Osteoblast (primary cell): ENCODE measurements around the gene CASP10. TPM values are rescaled to one million over a fixed set of nuclear protein-coding genes. Genes with fewer than 3 reads are reported as not detected.
A peak's percentile ranks its signal among the peaks of the same experiment; 100 is the strongest.

Source experiments
- DNase-seq: peaks from one replicate; pipeline ENCODE4 v3.0.0; 2011; ENCODE audit warnings: low spot score, mixed read lengths; ENCODE audit not compliant: insufficient read length; ENCODE audit errors: missing footprints
- H2AFZ ChIP-seq: 2 replicates; pipeline ENCODE4 v1.6.0; 2011; ENCODE audit warnings: mild to moderate bottlenecking, low read length
- H3K27ac ChIP-seq: 2 replicates; pipeline ENCODE4 v1.5.1; 2011; ENCODE audit warnings: mild to moderate bottlenecking, low read depth, low read length, moderate library complexity
- H3K27me3 ChIP-seq: 2 replicates; pipeline ENCODE4 v1.6.0; 2012; ENCODE audit warnings: mild to moderate bottlenecking, control low read depth, inconsistent platforms, low read length, moderate library complexity; ENCODE audit not compliant: insufficient read depth
- H3K36me3 ChIP-seq: 2 replicates; pipeline ENCODE4 v1.5.1; 2011; ENCODE audit warnings: mild to moderate bottlenecking, low read length, control low read depth, moderate library complexity; ENCODE audit not compliant: insufficient read depth
- H3K4me1 ChIP-seq: 2 replicates; pipeline ENCODE4 v1.5.1; 2011; ENCODE audit warnings: mild to moderate bottlenecking, low read length, control low read depth, moderate library complexity; ENCODE audit not compliant: insufficient read depth
- H3K4me2 ChIP-seq: 2 replicates; pipeline ENCODE4 v1.6.0; 2011; ENCODE audit warnings: mild to moderate bottlenecking, low read length; ENCODE audit not compliant: insufficient read depth
- H3K4me3 ChIP-seq: fragments of 200-600 bp; sonication (generic); 3 replicates; pipeline ENCODE4 v1.5.1; 2012; ENCODE audit warnings: mild to moderate bottlenecking, low read length, inconsistent platforms; ENCODE audit not compliant: insufficient read depth
- H3K79me2 ChIP-seq: 2 replicates; pipeline ENCODE4 v1.6.0; 2012; ENCODE audit warnings: mild to moderate bottlenecking, low read length, control low read depth, inconsistent platforms; ENCODE audit not compliant: insufficient read depth
- H3K9me3 ChIP-seq: 2 replicates; pipeline ENCODE4 v1.5.1; 2011; ENCODE audit warnings: low read depth, low read length, control low read depth
- H4K20me1 ChIP-seq: 2 replicates; pipeline ENCODE4 v1.6.0; 2012; ENCODE audit warnings: mild to moderate bottlenecking, low read length, control low read depth; ENCODE audit not compliant: insufficient read depth
- total RNA-seq: library from RNA; depleted of rRNA; stranded (reverse); fragments of >200 nt; gene quantifications from 2 replicates; pipeline ENCODE4 v1.2.3, GENCODE V29; 2012
- TF ChIP-seq, protein P1 (sequence below): IDR thresholded peaks from 2 replicates; pipeline ENCODE4 v1.5.1; 2011; ENCODE audit warnings: mild to moderate bottlenecking, low read depth, low read length, moderate library complexity; ENCODE audit errors: extremely low read depth

CASP10 gene
- total RNA-seq, 1 donor: 3.3 TPM

DNA sequence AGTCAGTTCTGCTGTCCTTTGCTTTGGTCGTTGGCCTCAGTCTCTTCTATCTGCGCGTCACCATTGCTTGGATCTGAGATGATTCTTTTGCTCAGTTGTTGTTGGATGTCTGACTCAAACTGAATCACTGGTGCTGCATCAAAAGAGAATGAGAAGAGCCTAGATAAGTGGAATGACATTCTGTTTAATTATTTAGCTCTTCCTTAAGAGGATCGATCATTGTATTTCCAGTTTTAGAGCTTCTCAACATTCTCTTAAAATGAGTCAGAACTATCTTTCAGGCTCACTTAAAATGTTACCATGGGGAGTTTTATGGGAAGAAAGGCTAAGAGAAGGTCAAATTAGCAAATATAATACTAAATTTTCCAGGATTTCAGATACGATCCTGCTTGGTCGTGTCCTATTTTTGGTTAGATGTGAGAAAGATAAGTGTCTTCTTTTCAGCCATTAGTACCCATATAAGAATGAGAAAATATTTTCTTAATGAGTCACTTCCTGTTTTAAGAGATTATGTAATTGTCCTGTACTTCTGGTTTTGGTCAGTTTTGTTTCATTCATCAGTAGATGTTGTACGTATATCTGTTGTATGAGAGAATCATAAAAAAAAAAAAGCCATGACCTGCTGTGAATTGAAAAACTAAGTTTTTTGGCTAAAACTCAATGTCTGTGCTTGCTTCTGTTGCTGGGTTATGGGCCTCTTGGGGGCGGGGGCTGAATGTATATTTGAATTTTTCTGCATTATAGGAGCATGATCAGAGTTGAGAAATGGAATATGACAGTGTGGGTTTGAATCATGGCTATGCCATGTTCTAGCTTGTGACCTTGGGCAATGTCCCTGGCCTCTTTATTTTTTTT lies 31.6 kb upstream of the CASP10 start:
- Histone ChIP-seq H2AFZ (no peak overlapping the region), H3K36me3 (peaks cover 42% of the 10 kb centered on the region)
- TF ChIP-seq, protein P1, sequence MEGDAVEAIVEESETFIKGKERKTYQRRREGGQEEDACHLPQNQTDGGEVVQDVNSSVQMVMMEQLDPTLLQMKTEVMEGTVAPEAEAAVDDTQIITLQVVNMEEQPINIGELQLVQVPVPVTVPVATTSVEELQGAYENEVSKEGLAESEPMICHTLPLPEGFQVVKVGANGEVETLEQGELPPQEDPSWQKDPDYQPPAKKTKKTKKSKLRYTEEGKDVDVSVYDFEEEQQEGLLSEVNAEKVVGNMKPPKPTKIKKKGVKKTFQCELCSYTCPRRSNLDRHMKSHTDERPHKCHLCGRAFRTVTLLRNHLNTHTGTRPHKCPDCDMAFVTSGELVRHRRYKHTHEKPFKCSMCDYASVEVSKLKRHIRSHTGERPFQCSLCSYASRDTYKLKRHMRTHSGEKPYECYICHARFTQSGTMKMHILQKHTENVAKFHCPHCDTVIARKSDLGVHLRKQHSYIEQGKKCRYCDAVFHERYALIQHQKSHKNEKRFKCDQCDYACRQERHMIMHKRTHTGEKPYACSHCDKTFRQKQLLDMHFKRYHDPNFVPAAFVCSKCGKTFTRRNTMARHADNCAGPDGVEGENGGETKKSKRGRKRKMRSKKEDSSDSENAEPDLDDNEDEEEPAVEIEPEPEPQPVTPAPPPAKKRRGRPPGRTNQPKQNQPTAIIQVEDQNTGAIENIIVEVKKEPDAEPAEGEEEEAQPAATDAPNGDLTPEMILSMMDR: no peak

DNA sequence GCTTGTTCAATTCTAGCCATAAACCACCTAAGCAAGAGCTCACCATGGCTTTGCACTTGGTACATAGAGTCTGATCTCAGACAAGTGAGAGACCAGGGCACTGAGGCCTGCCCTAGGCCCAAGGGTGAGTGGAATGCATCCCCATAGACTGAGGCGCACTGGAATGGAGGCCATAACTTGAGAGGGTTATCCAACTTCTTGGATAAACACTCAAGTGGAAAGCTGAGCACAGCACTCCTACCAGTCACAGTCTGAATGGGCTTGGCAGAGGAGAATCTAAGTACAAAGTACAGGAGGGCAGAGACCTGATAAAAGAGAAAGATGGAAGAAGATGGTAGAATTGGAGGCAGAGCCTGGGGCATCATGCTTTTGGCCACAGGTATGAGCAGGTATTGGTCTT lies 30.4 kb upstream of the CASP10 start:
- TF ChIP-seq, protein P1: no peak
- H3K9me3 ChIP-seq: no peaks in the 10 kb centered on the region
- H3K4me2 ChIP-seq: no peak overlapping the region
- DNase-seq: no peak
- no peak overlapping the region for H2AFZ ChIP-seq
- peaks cover 45% of the 10 kb centered on the region for H3K4me1 ChIP-seq
- no peaks in the 10 kb centered on the region for H3K27me3 ChIP-seq
- no peaks in the 10 kb centered on the region for H4K20me1 ChIP-seq
- H3K4me3 ChIP-seq: no peak overlapping the region
- peaks cover 44% of the 10 kb centered on the region for H3K36me3 ChIP-seq
- H3K27ac ChIP-seq: peak overlapping the region; percentile 100
- peaks cover 33% of the 10 kb centered on the region for H3K79me2 ChIP-seq

More for the DNA sequence above, 31.6 kb upstream of the CASP10 start:
- Histone ChIP-seq H3K4me3 (peak overlapping the region; percentile 30), H3K27me3 (no peaks in the 10 kb centered on the region), H3K4me1 (peaks cover 45% of the 10 kb centered on the region), H4K20me1 (no peaks in the 10 kb centered on the region), H3K4me2 (peak overlapping the region; percentile 79), H3K27ac (peak overlapping the region; percentile 100), H3K9me3 (no peaks in the 10 kb centered on the region), H3K79me2 (peaks cover 33% of the 10 kb centered on the region)
- no peak for DNase-seq

DNA sequence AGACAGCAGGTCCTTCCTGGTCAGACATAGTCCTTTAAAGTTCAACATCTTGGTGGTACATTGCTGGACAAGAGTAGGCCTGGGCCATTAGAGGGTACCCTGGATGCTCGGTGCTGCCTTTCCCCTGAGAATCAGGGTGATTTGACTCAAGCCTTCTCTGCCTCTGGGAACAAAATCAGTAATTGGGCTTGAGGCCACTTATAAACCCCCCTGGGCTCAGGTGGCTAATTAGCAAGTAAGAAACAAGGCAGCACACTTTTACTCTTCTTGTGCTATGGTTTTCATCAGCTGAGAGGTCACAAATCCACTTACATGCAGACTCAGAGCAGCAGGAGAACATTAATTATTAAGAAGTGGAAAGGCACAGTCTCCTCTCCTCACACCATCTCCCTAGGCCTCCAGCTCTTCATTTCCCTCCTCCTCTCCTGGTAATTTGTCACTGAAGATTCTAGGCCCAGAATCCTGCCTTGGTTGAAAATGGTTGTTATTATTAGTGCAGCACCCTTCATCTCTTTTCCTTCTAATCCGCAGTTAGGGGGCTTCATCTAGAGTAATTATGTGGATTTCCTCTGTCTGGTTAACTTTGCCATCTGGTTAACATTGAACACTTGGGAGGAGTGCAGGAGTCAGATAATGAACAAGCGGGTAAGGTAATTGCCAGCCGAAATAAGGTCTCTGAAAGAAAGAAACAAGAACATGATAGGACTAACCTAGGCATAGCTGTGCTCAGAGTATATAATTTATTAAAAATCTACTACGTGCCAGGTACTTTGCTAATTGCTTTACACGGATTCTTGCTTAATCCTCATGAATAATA lies 29.7 kb upstream of the CASP10 start:
- Histone ChIP-seq H3K4me3 (no peak overlapping the region), H3K36me3 (peaks cover 48% of the 10 kb centered on the region), H3K4me1 (peaks cover 47% of the 10 kb centered on the region), H4K20me1 (no peaks in the 10 kb centered on the region), H3K4me2 (no peak overlapping the region), H3K9me3 (no peaks in the 10 kb centered on the region), H3K27ac (peak overlapping the region; percentile 100), H3K27me3 (no peaks in the 10 kb centered on the region), H3K79me2 (peaks cover 35% of the 10 kb centered on the region), H2AFZ (no peak overlapping the region)
- DNase-seq: no peak
- TF ChIP-seq, protein P1: no peak
